ENCODE data around the gene CDCA8.
A peak's percentile ranks its signal among the peaks of the same experiment; 100 is the strongest.
"Not testable (repeated sequence)": the region's sequence is repeated elsewhere in the genome, so short reads cannot be mapped to it uniquely, and the experiment has no call there.

Gene CDCA8

GRCh38 chr1:37676281-37677142, 15.8 kb upstream of the CDCA8 start:
- DNase-seq: no peak

- no peak for DNase-seq
These were observed 15.2 kb upstream of the CDCA8 start for GRCh38 chr1:37677143-37677439.

- DNase-seq: no peak
These were observed 14.5 kb upstream of the CDCA8 start for GRCh38 chr1:37677808-37678207.

GRCh38 chr1:37680933-37681332, 11.4 kb upstream of the CDCA8 start:
- DNase-seq: no peak

- peak; percentile 76 for DNase-seq
These were observed 9.9 kb upstream of the CDCA8 start for GRCh38 chr1:37682334-37682987.

GRCh38 chr1:37684182-37684581, 8.1 kb upstream of the CDCA8 start:
- not testable (repeated sequence) for DNase-seq

- DNase-seq: no peak
These were observed 6.6 kb upstream of the CDCA8 start for GRCh38 chr1:37685722-37686121.

GRCh38 chr1:37687764-37688163, 4.6 kb upstream of the CDCA8 start:
- not testable (repeated sequence) for DNase-seq

- no peak for DNase-seq
These were observed 3.4 kb upstream of the CDCA8 start for GRCh38 chr1:37688926-37689325.

GRCh38 chr1:37691497-37692077, 729 bp upstream of the CDCA8 start:
- DNase-seq: peak; percentile 45

GRCh38 chr1:37692834-37693175, 489 bp downstream of the CDCA8 start:
- DNase-seq: no peak

GRCh38 chr1:37697090-37697489, 4.8 kb downstream of the CDCA8 start:
- no peak for DNase-seq

- DNase-seq: no peak
These were observed 5.4 kb downstream of the CDCA8 start for GRCh38 chr1:37697737-37698136.

- no peak for DNase-seq
These were observed 6.8 kb downstream of the CDCA8 start for GRCh38 chr1:37699147-37699546.

GRCh38 chr1:37701051-37701450, 8.7 kb downstream of the CDCA8 start:
- no peak for DNase-seq

GRCh38 chr1:37703061-37703460, 10.7 kb downstream of the CDCA8 start:
- no peak for DNase-seq

- DNase-seq: no peak
These were observed 12.7 kb downstream of the CDCA8 start for GRCh38 chr1:37704966-37705365.

GRCh38 chr1:37705399-37705798, 13.1 kb downstream of the CDCA8 start:
- DNase-seq: no peak

- no peak for DNase-seq
These were observed 16.2 kb downstream of the CDCA8 start for GRCh38 chr1:37708471-37708870.

GRCh38 chr1:37714226-37714625, 21.9 kb downstream of the CDCA8 start:
- no peak for DNase-seq

GRCh38 chr1:37714689-37715088, 22.4 kb downstream of the CDCA8 start:
- no peak for DNase-seq

GRCh38 chr1:37716321-37716720, 24.0 kb downstream of the CDCA8 start:
- no peak for DNase-seq

GRCh38 chr1:37717631-37718030, 25.3 kb downstream of the CDCA8 start:
- no peak for DNase-seq

- no peak for DNase-seq
These were observed 26.0 kb downstream of the CDCA8 start for GRCh38 chr1:37718181-37718900.
